Amniotic epithelial cell (primary cell): Measurements from ENCODE around the gene NPY5R.

ENCODE experiments used
- DNase-seq: peaks from one replicate; pipeline ENCODE4 v3.0.0-alpha.2; 2010; ENCODE audit warnings: low read depth

NPY5R gene

DNA sequence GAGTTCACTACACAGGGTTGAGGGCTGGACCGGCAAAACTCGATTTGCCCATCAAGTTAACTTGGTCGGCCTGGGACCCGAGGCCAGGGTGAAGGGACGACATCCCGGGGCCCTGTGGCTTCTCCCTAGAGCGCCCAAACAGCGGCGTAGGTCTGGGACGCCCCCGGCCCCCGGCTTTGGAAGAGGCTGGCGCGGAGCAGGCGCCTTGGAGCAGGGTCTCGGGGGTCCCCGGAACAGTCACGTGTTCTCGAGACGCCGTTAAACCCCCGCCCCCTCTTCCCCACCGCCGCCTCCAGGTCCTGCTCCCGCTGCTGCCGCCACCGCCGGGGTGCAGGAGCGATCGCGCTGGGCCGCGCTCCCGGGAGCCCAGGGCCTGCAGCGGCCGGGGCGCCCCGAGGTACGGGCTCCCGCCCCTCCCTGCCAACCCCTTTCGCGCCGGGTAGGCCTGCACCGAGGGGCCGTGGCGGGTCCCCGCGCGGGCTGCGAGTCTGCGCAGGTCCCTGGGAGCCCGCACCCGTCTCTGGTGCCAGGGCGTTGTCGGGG lies at the start of gene NPY5R:
TSS of gene NPY5R (plus strand) at position 289 of the 543 bp plus-strand sequence. CDS start 6,382 bp downstream, outside the sequence.
- DNase-seq: no peak

DNA sequence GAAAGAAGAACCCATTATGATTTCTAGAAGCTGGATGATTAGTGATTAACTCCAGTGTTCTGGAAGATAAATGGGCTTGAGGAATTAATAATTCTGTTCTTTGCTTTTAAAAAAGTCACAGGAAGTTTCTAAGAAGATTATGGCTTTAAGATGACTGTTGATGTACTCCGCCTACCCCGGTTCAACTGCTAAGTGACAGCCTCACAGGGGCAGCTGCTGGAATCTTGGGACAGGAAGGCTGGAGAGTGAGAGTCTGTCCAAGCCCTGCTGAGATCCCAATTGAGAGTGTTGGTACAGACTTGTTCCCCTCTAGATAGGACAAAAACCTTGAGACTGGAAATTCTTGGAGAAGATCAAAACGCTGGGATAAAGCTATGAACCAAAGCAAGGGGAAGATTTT lies 48.6 kb upstream of the NPY5R start:
- DNase-seq: no peak

DNA sequence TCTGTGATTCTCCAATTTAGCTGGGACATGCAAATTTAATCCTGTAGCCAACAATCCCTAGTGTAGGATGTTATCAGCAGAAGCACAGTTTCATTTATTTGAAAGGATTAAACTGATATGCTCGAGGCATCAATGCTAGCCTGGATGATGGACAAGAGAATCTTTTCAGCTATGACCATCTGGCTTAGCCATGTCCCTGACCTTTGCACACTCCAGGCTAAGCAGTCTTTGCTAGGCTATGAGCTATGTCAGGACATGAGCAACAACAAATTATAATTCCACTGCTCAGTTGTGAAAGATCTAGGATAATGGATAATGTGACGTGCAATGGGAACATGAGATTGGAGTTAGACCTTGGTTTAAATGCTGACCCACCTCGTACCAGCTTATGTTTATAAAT lies 43.2 kb upstream of the NPY5R start:
- no peak for DNase-seq

DNA sequence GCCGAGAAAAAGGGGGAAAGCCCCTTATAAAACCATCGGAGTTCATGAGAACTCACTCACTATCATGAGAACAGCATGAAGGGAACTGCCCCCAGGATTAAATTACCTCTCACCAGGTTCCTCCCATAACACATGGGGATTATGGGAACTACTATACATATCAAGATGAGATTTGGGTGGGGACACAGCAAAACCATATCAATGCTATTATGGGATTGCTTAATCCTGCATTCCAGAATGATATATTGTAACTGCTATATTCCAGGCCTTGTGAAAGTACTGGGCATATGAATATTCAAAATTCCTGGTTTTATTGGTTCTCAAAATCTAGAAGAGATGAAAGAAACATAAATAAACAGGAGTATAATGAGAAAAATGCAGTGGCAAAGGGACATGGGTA lies 40.6 kb upstream of the NPY5R start:
- DNase-seq: no peak

DNA sequence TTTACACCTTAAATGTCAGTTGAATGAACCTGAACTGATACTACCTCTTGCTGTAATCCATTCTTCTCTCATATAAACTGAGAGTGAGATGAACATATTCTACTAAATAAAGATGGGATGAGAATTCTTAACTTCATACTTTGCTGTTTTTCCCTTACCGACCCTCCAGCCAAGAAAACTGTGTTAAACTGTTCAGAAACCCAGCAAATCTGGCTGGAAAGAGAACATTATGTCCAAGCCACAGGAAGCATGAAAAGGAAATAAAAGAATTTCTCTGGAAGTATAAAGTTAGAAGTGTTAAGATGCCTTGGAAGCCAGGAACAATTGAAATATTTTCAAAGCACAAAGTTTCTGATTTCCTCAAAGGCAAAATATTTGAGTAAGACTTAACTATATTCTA lies 34.2 kb upstream of the NPY5R start:
- no peak for DNase-seq

DNA sequence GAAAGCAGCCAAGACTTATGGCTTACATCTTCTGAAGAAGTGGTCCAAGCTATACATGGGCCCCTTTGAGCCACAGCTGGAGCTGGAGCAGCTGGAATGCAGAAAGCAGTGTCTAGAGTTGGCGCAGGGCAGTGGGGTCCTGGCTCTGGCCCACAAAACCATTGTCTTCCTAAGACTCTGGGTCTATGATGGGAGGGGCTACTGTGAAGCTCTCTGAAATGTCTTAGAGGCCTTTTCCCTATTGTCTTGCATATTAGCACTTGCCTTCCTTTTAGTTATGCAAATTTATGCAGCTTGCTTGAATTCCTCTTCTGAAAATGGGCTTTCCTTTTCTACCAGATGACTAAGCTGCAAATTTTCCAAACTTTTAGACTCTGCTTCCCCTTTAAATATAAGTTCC lies 26.6 kb upstream of the NPY5R start:
- DNase-seq: no peak

DNA sequence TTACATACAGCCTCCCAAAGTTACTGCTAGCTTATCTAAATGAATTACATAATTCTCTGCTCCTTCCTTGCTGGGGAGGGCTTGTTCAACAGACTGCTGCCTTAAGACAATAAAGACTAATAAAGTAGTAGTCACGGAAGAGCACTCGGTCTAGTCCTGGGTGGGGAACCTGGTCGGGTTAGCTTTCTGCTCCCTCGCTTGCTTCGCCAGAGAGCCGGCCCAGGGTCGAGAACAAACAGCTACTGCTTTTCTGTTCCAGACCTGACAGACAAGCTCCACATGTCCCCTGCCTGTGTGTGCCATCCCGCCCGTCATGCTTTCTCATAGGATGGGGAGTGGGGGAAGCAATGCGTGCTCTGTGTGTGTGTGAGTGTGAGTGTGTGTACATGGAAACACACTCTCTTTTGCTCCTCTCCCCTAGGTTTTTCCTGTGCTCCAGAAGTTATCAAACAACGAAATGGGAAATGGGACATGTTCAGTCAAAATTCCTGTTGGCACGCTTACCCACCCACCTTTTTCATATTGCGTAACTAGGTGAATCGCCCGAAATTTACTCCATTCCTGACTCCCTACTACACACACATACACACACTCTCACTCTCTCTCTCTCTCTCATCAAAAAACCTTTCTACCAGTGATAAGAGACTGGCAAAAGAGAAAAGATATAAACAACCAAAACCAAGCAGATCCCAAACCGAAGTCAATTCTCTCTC lies 12.6 kb upstream of the NPY5R start:
- no peak for DNase-seq

DNA sequence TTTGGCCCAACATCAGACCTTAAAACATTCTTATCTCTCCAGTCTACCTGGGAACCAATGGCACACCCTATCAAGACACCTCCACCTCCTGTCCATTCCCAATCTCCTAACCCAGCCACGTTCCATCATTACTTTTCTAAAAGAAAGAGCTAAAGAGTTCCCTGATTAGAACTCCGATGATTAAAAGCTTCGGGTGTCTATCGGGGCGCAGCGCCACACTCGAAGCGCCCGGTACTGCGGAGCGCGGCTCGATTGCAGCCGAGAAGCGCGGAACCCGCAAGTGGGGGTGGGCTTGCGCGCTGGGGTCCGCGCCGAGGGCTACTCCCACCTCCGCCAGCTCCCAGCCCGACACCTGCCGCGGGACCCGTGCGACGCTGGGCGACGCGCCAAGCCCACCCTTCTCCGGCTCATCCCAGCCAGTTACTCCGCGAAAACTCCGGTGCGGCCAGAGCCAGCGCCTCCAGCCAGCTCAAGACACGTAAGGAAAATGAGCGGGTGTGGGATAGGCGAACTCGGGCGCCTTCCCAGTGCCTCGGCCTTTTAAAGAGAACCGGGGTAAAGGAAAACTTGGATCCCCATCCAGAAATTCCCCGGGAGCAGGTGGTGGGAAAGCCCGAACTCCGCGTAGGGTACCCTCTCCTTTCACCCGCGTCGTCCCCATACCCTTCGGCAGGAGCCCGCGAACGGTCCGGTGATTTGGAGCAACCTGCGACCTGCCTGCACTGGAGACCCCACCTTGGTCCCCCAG lies 11.9 kb upstream of the NPY5R start:
- DNase-seq: peak; percentile 23

DNA sequence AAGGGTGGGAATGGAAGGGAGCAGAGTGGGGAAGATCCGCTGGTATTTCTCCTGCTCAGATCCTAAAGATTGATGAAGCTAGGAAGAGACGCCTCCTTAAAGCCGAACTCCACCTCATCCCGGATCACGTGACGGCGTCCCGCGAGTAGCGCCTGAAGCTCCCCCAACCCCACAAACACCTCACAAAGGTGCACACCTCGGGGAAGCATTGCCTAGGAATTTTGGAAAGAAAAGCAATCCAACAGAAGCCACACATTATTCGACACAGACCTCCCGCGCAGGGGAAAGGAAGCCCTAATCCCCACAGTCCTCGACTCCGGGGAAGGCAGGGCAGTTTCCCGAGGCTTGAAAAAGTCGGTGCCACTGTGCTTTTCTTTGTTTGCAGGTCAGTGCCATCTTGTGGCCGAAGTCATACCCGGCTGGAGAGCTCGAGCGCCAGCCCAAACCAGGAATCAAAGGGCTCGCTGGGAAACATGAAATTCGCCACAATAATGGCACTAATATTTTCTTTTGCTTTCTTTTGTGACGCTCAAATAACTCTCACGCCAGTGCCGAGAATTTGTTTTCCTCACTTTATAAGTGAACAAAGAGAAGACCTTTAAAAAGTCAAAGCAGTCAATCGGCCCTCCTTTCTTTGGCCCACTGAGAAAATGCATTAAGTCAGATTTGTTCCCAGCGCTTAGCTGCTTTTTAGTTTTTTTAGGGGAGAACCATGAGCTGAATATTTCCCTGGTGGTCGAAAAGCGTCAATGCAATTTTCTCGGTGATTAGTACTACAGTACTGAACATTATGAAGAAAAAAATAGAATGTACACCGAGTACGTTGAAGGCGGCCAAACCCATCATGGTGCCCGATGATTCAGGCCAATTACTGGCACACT lies 10.9 kb upstream of the NPY5R start, which contains the start of gene NPY1R:
TSS of gene NPY1R (minus strand) at position 71 of the 881 bp plus-strand sequence. CDS start 6,042 bp downstream, outside the sequence.
- peak; percentile 75 for DNase-seq

DNA sequence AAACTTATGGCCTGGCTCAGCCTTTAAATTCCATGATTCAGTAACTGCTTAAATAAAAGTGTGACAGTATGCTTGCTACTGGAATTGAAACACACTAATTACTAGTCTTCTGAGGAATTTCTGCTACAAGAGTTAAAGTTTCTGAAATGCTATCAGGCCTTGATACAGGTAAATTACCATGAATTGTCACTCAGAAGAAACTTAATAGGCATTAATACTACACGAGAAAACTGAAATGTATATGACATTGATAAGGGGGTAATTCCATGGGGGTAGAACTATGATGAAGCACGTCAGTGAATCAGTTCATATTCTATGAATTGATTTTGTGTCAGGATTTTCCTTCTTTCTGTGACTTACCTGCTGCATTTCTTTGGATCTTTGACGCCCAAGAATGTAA lies 8.3 kb upstream of the NPY5R start:
- no peak for DNase-seq

DNA sequence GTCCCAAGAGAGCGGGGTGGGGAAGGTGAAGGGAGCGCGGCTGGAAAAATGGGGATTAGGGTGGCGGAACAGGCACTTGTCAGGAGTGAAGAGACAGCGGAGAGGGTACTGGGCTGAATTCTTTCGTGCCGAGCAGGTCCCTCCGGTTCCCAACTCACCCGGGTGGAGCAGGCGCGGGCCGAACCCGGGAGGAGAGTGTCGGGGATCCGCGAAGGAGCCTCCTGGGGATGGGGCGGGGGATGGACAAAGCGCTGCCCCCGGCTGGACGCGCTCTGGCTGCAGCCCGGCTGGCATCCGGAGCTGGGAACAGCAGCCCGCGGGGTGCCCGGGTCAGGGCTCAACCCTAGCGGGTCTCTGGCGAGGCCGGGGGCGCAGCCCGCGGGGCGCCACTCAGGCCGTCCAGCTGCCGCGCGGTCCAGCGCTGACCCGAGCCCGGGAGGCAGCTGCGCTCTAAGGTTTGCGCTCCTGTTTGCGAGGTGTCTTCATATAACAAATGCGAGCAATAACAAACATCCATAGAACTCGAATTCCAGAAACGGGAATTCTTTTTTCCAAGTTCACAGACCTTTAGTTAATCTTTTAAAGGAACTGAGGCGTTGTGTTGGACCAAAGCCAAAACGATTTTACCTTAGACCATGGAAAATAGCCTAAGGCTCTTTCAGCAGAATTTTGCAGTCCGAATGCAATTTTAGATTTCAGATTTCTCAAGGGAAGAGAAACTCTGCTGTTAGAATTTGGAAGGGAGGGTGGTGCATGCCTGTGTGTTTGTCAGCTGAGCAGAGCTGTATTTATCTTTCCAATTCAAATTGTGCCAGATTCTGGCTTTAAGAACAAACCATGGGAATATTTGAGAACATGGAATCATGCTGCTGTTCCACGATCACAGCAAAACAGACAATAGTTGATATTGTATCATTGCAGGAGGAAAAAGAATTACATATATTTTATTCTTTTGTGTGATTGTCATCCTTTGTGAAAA lies 744 bp downstream of the NPY5R start:
- no peak for DNase-seq

DNA sequence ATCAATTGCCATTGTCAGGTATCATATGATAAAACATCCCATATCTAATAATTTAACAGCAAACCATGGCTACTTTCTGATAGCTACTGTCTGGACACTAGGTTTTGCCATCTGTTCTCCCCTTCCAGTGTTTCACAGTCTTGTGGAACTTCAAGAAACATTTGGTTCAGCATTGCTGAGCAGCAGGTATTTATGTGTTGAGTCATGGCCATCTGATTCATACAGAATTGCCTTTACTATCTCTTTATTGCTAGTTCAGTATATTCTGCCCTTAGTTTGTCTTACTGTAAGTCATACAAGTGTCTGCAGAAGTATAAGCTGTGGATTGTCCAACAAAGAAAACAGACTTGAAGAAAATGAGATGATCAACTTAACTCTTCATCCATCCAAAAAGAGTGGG lies 7.0 kb downstream of the NPY5R start:
- DNase-seq: no peak

DNA sequence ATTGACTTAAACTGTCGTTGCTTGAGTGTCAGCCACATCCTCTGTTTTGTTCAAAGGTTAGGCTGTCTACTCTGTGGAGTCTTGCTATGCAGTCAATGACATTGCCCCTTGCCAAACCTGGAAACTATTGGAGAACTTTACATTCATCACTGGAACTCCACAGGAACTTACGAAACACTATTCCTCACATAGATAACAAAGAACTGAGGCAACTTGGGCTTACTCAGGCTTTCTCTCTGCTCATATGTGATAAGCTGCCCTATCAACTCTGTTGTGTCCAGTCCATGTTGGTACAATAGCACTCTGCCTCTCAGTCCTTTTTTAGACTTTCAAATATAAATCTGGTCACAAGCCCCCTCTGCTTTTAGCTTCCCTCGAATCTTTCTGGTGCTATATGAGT lies 9.4 kb downstream of the NPY5R start:
- no peak for DNase-seq

DNA sequence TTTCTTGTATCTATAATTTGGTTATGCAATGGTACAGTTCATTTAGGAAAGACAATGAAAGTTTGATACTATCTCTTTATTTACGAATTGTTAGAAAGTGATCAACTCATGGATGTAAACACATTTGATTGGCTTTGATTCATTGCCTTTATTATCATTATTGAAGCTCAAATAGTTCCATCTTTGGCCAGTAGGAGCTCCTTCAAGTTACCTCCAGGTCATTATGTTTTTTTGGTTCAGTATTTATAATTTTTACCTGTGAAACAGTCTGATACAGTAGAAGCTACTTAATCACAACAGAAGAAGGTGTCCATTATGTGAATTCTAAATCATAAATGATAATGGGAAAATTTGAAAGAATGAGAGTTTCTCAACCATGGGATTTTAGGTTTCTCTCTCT lies 12.4 kb downstream of the NPY5R start:
- DNase-seq: no peak

DNA sequence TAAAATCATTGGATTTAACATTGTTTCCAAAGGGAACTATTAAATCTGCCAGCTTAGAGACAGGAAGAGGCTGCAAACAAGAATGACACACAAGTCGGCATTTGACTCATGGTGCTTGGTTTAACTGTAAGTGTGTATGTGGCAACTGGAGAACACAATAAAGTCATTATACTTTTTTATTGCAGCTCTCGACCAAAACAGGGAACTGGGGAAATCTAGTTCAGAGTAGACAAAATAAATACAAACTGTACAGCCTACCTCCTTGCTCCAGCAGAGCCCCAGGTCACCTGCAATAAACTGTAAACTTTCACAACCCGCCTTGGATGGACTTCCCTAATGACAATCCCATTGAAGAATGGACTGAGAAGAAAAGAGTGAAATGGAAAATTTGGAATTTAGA lies 24.0 kb downstream of the NPY5R start:
- DNase-seq: no peak

DNA sequence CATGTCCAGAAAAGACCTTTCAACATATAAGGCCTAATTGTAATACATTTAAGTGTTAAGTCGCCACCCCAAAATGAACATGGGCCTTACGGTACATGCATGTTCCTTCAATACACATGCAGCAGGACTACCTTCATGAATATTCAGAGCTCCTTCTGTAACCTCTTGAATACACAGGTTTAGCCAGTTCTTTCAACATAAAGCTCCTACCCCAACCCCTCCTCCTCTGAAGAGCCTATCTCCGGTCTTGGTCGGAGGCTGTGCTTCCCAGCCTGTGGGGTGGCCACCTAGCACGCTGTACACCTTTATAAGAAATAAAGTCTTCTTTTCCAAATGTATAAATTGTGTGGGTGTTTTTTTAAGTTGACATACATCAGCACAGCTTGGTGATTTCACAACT lies 28.3 kb downstream of the NPY5R start:
- no peak for DNase-seq

DNA sequence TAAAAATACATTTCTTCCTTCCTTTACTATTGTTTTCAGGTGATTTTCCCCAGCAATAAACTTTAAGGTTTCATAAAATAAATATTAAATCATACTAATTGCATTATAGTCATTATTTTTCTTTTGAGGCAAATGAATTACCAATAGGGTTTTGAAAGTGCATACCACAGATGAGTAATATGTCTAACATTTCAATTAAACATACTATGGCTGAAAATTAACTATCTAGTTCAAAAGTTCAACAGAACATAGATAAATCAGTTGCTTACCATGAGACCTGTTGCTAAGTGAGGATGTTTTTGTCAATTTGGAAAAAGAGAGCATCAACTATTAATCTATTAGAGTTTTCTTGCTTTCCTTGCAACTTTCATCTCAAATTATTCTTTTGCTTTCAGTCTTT lies 35.0 kb downstream of the NPY5R start:
- DNase-seq: no peak

DNA sequence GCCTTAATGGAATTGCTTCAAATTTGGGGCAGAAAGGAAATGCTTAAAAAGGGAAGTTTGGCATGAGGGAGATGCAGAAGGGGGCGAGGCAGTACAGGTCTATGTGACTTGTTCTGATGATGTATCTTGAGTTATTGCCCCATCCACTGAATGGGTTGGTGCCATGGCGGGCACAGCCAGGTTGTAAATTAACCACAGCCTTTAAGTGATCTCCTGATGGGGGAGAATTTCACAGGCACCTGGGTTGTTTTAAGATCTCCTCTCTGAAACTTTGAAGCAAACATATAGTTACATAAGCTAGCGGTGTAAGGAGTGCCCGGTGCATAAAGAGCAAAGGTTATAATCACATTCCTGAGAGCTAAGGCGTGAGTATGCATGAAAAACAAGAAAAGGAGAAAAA lies 37.0 kb downstream of the NPY5R start:
- no peak for DNase-seq

DNA sequence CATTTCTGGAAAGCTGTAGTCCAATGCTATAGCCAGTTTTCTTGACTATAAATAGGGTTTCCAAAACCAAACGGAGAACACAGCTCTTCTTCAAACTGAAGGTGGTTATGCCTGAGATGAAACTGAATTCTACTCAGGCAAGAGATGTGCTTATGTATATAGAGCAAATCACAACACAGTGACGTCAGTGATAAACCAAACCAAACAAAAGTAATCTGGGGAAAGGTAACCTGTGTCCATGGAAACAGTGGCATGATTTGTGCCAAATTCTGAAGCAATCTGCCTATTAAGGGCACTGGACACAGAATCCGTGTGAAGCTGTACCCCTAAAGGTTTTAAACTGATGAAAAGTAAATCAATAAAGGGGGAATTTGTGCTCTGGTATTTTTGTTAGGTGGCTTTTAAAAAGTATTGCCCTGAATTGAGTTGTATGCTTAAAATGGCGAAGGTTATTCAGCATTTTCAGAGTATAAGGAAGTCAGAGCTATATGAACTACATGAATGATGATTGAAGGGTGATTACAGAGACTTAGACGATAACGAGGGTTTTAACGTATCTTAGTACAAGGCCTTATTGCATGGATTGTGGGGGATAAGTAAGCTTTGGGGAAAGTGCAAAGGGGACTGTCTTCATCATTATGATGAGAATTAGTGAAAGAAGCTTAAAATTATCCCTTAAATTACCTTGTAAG lies 38.6 kb downstream of the NPY5R start:
- DNase-seq: no peak

DNA sequence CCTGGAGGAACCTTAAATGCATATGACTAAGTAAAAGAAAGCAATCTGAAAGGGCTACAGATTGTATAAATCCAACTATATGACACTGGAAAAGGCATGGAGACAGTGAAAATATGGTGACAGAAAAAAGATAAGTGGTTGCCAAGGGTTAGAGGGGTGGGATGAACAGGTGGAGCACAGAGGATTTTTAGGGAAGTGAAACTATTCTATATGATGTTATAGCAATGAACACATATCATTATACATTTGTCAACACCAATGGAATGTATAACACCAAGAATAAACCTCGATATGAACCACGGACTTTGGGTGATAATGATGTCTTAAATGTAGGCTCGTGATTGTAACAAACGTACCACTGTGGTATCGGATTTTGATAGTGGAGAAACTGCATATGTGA lies 40.7 kb downstream of the NPY5R start:
- DNase-seq: no peak

DNA sequence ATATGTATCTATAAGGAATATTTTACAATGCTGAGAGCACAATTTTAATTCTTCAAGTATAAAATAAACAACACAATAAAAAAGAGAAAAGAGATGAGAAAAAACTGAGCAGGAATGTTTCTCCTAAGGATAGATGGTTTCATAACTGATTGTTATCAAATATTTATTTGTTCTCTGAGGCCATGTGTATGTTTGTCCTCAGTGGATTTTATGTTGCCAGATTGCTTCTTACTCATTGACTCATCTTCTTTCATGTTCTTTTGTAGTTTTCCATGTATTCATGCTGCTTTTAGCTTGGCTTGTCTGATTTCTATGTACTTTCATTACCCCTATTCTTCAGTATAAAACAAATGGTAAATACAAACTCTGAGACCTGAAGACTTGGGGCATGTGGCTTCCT lies 41.2 kb downstream of the NPY5R start:
- DNase-seq: no peak
